Measurements from ENCODE around the gene CCR7. TPM values are rescaled to one million over a fixed set of nuclear protein-coding genes. Genes with fewer than 3 reads are reported as not detected.
A peak's percentile ranks its signal among the peaks of the same experiment; 100 is the strongest.

CCR7 gene
- total RNA-seq, 3 donors from 2014 or later = 77.3 to 109 (median 108) TPM

DNA sequence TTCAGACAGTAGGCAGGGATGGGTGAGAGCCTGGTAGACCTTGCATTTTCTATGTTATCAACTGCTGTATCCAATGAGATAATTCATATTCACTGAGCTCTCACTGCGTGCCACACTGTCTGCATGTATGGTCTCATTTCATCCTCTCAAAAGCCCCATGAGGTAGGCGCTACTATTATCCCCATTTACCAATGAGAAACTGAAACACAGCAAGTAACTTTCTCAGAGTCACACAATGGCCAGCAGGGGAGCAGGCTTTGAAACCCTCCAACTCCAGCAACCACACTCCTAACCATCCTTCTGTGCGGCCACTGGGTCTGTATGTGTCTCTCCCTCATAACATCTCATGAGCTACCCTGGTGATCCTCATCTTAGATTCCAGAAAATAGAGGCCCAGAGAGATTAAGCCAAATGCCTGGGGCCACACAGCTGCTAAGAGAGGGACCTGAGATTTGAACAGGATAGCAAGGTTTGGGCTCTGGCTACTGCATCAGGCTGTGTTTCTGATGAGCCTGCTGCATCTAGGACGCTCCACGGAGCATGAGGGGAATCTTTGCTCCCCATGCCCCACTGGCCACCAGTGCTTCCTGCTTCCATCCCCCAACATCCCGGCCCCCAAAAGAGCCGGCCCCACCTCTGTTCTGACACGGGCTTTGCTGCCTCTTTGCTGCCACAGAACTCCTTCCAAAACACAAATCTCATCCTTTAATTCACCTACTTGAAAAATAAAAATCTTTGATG, 3.2 kb downstream of the CCR7 start:
- H3K27me3 Mint-ChIP-seq (ENCODE audit: low read depth) = no peaks in the 10 kb centered on the region
- H3K4me3 Mint-ChIP-seq = peak overlapping the region; percentile 97
- no peaks in the 10 kb centered on the region for H3K9me3 Mint-ChIP-seq
- H3K4me1 Mint-ChIP-seq (ENCODE audit: low read depth) = peaks cover 88% of the 10 kb centered on the region
- DNase-seq (peak; percentile 43), ATAC-seq (peak; percentile 41 to 47)
- peaks cover 51% of the 10 kb centered on the region for H3K36me3 Mint-ChIP-seq (ENCODE audit: insufficient read depth)

DNA sequence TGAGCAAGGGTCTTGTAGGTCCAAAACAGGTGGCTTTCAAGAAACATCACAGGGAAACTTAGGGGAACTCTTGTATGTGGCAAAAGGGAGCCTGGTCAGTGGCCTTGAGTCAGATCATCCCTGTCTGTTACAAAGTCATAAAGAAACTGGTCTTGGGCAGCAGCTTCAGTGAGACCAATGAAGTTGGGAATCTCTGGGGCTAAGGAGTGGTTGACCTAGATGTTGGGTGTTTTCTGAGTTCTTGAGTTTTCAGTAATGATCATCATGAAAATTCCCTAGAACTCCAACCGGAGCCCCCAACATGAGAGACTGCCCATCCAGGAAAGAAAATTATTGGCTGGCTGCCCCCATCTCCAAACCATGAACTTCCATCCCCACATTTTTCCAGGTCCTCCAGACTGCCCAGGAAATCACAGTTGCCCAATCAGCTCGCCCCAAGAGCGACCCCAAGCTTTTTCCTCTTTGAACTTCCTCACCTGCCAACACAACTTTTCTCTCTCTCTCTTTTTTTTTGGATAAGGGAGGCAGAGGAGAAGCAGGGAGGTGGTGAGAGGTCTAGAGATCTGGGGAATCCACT, 3.9 kb downstream of the CCR7 start:
- DNase-seq = no peak
- peak overlapping the region; percentile 97 for H3K4me3 Mint-ChIP-seq
- peak in 1 of 2 donors; percentile 0 for ATAC-seq

DNA sequence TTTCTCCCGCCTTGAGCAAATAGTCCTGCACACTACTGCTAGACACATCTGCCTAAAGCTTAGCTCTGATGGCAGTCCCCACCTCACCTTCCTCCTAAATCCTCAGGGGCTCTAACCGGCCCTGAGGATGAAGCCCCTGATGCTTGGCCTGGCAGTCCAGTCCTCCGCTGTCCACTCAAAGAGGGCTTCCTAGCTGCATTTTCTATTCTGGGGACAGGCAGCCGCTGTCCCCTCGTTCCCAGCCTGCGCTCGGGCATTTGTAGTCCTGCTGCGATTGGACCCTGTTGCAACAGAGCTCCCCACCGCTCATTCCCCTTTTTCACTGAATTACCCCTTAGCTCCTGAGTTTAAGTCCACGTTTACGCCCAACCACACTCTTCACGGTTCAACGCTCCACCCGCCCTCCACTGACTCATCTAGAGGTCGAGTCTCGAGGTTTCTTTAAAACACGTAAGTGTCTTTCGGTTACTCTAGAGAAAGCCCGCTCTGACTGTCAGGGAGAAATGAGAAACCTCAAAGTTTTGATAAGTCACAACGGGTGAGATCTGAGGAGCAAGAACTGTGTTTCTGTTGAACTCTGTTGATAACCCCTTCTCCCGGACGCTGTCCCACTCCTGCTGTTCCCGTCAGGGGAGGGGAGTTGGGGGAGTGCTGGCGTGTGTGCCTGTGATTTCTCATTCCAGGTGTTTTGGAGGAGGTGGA, 4.5 kb downstream of the CCR7 start:
- H3K9me3 Mint-ChIP-seq = no peaks in the 10 kb centered on the region
- DNase-seq = peak; percentile 76
- H3K4me1 Mint-ChIP-seq (ENCODE audit: low read depth) = peaks cover 90% of the 10 kb centered on the region
- peaks cover 61% of the 10 kb centered on the region for H3K36me3 Mint-ChIP-seq (ENCODE audit: insufficient read depth)
- ATAC-seq = peak; percentile 57
- no peaks in the 10 kb centered on the region for H3K27me3 Mint-ChIP-seq (ENCODE audit: low read depth)
- peak overlapping the region; percentile 97 for H3K4me3 Mint-ChIP-seq

More for the DNA sequence above, 3.9 kb downstream of the CCR7 start:
- Mint-ChIP-seq H3K36me3 (ENCODE audit: insufficient read depth) (peaks cover 57% of the 10 kb centered on the region), H3K27me3 (ENCODE audit: low read depth) (no peaks in the 10 kb centered on the region), H3K4me1 (ENCODE audit: low read depth) (peaks cover 89% of the 10 kb centered on the region), H3K9me3 (no peaks in the 10 kb centered on the region)

- Mint-ChIP-seq H3K36me3 (ENCODE audit: insufficient read depth) (peaks cover 67% of the 10 kb centered on the region), H3K4me3 (peak overlapping the region; percentile 97), H3K27me3 (ENCODE audit: low read depth) (no peaks in the 10 kb centered on the region), H3K4me1 (ENCODE audit: low read depth) (peaks cover 92% of the 10 kb centered on the region), H3K9me3 (no peaks in the 10 kb centered on the region)
- ATAC-seq = peak; percentile 9 to 15
- peak; percentile 83 for DNase-seq
Observed at GRCh38 chr17:40559954-40560591, 5.2 kb downstream of the CCR7 start.

DNA sequence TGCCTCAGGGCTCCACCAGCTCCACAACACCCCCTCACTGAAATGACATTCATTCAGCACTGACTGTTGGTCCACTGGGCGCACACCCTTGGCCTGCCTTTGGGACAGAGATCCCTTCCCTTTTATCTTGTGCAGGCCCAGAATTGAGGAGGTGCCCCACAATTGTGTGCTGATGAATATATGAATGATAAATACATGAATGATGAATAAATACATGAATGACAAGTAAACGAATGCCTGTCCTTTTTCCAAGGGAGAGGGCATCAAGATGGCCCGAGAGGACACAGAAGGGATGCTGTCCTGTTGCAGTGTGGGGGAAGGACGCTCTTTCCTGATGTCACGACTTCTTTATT, 5.7 kb downstream of the CCR7 start:
- Mint-ChIP-seq H3K9me3 (no peaks in the 10 kb centered on the region), H3K4me3 (peak overlapping the region; percentile 97), H3K4me1 (ENCODE audit: low read depth) (peaks cover 94% of the 10 kb centered on the region), H3K36me3 (ENCODE audit: insufficient read depth) (peaks cover 72% of the 10 kb centered on the region), H3K27me3 (ENCODE audit: low read depth) (no peaks in the 10 kb centered on the region)
- ATAC-seq = no peak
- DNase-seq = no peak

DNA sequence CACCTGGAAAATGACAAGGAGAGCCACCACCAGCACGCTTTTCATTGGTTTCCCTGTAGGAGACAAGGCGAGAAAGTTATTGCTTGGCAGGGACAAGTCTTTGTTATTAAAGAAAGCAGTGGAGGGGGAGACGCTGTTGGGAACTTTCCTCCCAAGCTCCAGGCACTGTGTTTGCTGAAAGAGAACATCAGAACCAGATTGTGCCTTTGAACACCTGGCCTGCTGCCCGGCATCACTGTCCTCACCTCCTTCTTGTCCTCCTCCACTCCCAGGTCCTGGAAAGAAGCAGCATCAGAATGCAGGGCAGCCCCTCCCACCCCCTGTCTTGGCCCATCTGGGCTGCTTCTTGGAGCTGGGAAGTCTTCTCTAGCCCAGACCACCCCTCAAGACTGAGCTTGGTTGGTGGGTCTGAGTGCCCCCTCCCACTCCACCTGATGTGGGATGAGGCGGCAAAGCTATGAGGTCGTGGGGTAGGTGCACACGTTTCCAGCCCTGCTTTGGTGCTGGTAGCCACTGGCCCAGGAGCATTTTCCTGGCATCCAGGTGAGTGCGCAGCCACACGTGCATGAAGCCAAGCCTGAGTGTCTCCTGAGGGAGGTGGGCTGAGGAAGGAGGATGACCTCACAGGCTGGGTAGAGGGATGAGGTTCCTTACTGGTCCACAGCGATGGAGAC, 6.2 kb downstream of the CCR7 start:
- no peaks in the 10 kb centered on the region for H3K9me3 Mint-ChIP-seq
- no peak for DNase-seq
- no peak for ATAC-seq
- peaks cover 72% of the 10 kb centered on the region for H3K36me3 Mint-ChIP-seq (ENCODE audit: insufficient read depth)
- H3K27me3 Mint-ChIP-seq (ENCODE audit: low read depth) = no peaks in the 10 kb centered on the region
- H3K4me3 Mint-ChIP-seq = peak overlapping the region; percentile 97
- peaks cover 95% of the 10 kb centered on the region for H3K4me1 Mint-ChIP-seq (ENCODE audit: low read depth)

DNA sequence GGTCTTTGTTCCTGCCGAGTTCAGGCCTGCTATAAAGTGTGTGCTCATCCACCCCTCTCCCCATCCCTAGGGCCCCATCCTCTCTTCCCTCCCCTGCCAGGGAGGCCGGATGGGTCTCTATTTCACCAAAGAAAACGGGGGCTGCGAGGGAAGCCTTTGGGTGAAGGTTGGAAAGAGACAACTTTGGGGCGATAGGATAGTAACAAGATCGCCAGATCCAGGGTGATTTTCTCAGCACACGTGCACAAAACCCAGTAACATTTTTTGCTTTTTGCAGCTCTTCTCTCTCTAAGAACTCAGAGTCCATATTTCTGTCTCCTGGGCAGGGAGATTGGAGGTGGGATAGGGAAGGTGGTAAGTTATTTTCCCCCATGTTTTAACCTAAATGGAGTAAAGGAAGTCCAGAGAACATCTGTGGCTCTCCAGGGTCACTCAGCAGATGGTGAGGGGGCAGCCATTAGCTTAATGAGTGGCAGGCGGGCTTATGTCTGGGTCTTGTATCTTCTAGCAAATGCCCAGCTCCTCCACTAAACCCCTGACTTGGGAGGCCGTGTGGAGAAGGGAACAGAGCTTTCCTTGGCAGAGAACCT, 6.9 kb downstream of the CCR7 start:
- no peaks in the 10 kb centered on the region for H3K27me3 Mint-ChIP-seq (ENCODE audit: low read depth)
- no peaks in the 10 kb centered on the region for H3K9me3 Mint-ChIP-seq
- H3K4me3 Mint-ChIP-seq = no peak overlapping the region
- ATAC-seq = no peak
- peaks cover 73% of the 10 kb centered on the region for H3K36me3 Mint-ChIP-seq (ENCODE audit: insufficient read depth)
- peaks cover 95% of the 10 kb centered on the region for H3K4me1 Mint-ChIP-seq (ENCODE audit: low read depth)
- DNase-seq = no peak

DNA sequence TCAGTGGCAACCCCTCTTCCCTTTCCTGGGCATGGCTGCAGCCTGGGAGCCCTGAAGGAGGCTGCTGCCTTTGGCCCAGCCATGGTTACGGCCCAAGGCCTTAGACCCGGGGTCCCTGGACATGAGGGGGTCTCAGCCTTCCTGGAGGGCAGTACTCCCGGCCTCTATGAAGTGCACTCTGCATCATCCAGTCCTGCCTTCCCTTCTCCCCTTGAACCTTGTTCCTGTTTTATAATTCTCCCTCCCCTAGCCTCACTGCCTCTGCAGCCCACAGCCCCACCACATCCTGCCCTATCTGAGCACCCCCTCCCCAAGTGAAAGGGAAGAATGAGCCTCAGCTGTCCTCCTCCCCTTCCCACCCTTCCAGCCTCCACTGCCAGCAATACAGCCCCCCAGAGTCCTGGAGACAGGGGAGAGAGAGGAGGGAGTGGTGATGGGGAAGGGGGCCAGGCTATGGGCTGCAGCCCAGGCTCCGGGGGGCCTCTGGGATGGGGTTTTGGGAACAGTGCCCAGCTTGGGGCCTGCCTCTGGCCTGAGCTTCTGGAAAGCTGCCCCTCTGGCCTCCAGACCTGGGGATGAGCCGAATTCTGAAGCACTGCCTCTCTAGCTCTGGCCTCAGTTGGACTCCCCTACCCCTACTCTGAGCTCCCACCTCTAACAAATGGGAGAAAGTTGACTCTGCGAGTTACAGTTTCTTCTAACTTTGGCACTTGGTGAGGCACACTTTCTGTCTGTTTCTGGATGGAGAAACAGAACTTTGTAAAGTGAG, 7.6 kb downstream of the CCR7 start:
- peaks cover 70% of the 10 kb centered on the region for H3K36me3 Mint-ChIP-seq (ENCODE audit: insufficient read depth)
- H3K9me3 Mint-ChIP-seq = no peaks in the 10 kb centered on the region
- peaks cover 94% of the 10 kb centered on the region for H3K4me1 Mint-ChIP-seq (ENCODE audit: low read depth)
- H3K4me3 Mint-ChIP-seq = no peak overlapping the region
- no peaks in the 10 kb centered on the region for H3K27me3 Mint-ChIP-seq (ENCODE audit: low read depth)
- no peak for ATAC-seq
- no peak for DNase-seq

- Mint-ChIP-seq H3K4me1 (ENCODE audit: low read depth) (peaks cover 94% of the 10 kb centered on the region), H3K27me3 (ENCODE audit: low read depth) (no peaks in the 10 kb centered on the region), H3K9me3 (no peaks in the 10 kb centered on the region), H3K36me3 (ENCODE audit: insufficient read depth) (peaks cover 70% of the 10 kb centered on the region), H3K4me3 (no peak overlapping the region)
- ATAC-seq (no peak), DNase-seq (no peak)
Observed at GRCh38 chr17:40556884-40557414, 8.3 kb downstream of the CCR7 start.

- Mint-ChIP-seq H3K4me1 (ENCODE audit: low read depth) (peaks cover 94% of the 10 kb centered on the region), H3K4me3 (no peak overlapping the region), H3K27me3 (ENCODE audit: low read depth) (no peaks in the 10 kb centered on the region), H3K9me3 (no peaks in the 10 kb centered on the region), H3K36me3 (ENCODE audit: insufficient read depth) (peaks cover 69% of the 10 kb centered on the region)
- no peak for DNase-seq
- no peak for ATAC-seq
Observed at GRCh38 chr17:40556198-40556661, 9.0 kb downstream of the CCR7 start.

GRCh38 chr17:40555296-40556190, 9.7 kb downstream of the CCR7 start:
- peaks cover 95% of the 10 kb centered on the region for H3K4me1 Mint-ChIP-seq (ENCODE audit: low read depth)
- no peak overlapping the region for H3K4me3 Mint-ChIP-seq
- no peaks in the 10 kb centered on the region for H3K9me3 Mint-ChIP-seq
- H3K36me3 Mint-ChIP-seq (ENCODE audit: insufficient read depth) = peaks cover 65% of the 10 kb centered on the region
- no peak for DNase-seq
- H3K27me3 Mint-ChIP-seq (ENCODE audit: low read depth) = no peaks in the 10 kb centered on the region
- ATAC-seq = no peak

- no peak for ATAC-seq
- peaks cover 92% of the 10 kb centered on the region for H3K4me1 Mint-ChIP-seq (ENCODE audit: low read depth)
- peaks cover 60% of the 10 kb centered on the region for H3K36me3 Mint-ChIP-seq (ENCODE audit: insufficient read depth)
- no peaks in the 10 kb centered on the region for H3K27me3 Mint-ChIP-seq (ENCODE audit: low read depth)
- H3K9me3 Mint-ChIP-seq = no peaks in the 10 kb centered on the region
- no peak for DNase-seq
- peak overlapping the region; percentile 57 for H3K4me3 Mint-ChIP-seq
Observed at GRCh38 chr17:40554646-40555295, 10.5 kb downstream of the CCR7 start.

Measured in activated T-cell treated with anti-CD3 and anti-CD28 coated beads, Interleukin-2, amount 50 U/mL, for 4 hours (primary cell).